Measurements from ENCODE around the gene RAB3A. TPM values are rescaled to one million over a fixed set of nuclear protein-coding genes. Genes with fewer than 3 reads are reported as not detected.
A peak's percentile ranks its signal among the peaks of the same experiment; 100 is the strongest.

The RAB3A gene
- total and polyA plus RNA-seq, 9 of the 15 experiments (the other 6 are each of a cell fraction or from before 2014, with no cell fraction given) = 0.17 to 5.1 (median 0.90) TPM; not detected in 1

GRCh38 chr19:18229915-18230314 lies 26.1 kb upstream of the RAB3A start (continued):
- TF ChIP-seq ZBTB40 (IDR thresholded peaks at IDR 0.05) (no peak), ZBTB40 (CRISPR knock-in tag; IDR thresholded peaks at IDR 0.05) (no peak), GTF2E2 (tag; IDR thresholded peaks at IDR 0.05) (no peak), ZFP36 (IDR thresholded peaks at IDR 0.05; ENCODE audit: low read depth, low read length, partially characterized antibody) (peak; percentile 94), NFE2 (IDR thresholded peaks at IDR 0.05; ENCODE audit: low read depth) (no peak), MECOM (CRISPR knock-in tag; IDR thresholded peaks at IDR 0.05) (no peak), MCM5 (IDR thresholded peaks at IDR 0.05; ENCODE audit: low read depth) (no peak), SREBF2 (CRISPR knock-in tag; IDR thresholded peaks at IDR 0.05) (no peak), SIX5 (IDR thresholded peaks at IDR 0.05; ENCODE audit: borderline replicate concordance in 1 of 2, insufficient read depth in 1 of 2, low read depth in 1 of 2, low read length in 2 of 2) (no peak), HDAC1 (IDR thresholded peaks at IDR 0.05) (no peak), ZNF436 (CRISPR knock-in tag; IDR thresholded peaks at IDR 0.05) (peak; percentile 75)
